Esophagus (tissue), 2 donors: ENCODE data around the gene NLGN1. TPM values are rescaled to one million over a fixed set of nuclear protein-coding genes. Genes with fewer than 3 reads are reported as not detected.

Experiments used
- H3K27ac ChIP-seq, 2 donors: one replicate each; pipeline ENCODE4 v1.5.1; 2013; ENCODE audit warnings: low read depth in 2 of 2, mild to moderate bottlenecking in 2 of 2, inconsistent platforms in 1 of 2, low read length in 1 of 2, moderate library complexity in 1 of 2
- H3K27me3 ChIP-seq, 2 donors: one replicate each; pipeline ENCODE4 v1.6.1; 2013; ENCODE audit warnings: low read length in 2 of 2, control low read depth in 1 of 2, mild to moderate bottlenecking in 1 of 2; ENCODE audit not compliant: insufficient read depth in 2 of 2, control insufficient read depth in 1 of 2
- H3K36me3 ChIP-seq, 2 donors: one replicate each; pipeline ENCODE4 v1.6.1; 2013; ENCODE audit warnings: low read length in 1 of 2; ENCODE audit not compliant: control insufficient read depth in 2 of 2, insufficient read depth in 2 of 2
- H3K4me1 ChIP-seq, 2 donors: one replicate each; pipeline ENCODE4 v1.6.1; 2013; ENCODE audit warnings: low read length in 1 of 2; ENCODE audit not compliant: control insufficient read depth in 2 of 2, insufficient read depth in 2 of 2
- H3K4me3 ChIP-seq, 2 donors: one replicate each; pipeline ENCODE4 v1.5.1; 2013; ENCODE audit warnings: low read length in 2 of 2, mild to moderate bottlenecking in 2 of 2, low read depth in 1 of 2, moderate library complexity in 1 of 2
- H3K9me3 ChIP-seq, 2 donors: one replicate each; pipeline ENCODE4 v1.6.1; 2013; ENCODE audit warnings: mild to moderate bottlenecking in 2 of 2, low read depth in 1 of 2, low read length in 1 of 2, moderate library complexity in 1 of 2; ENCODE audit not compliant: control insufficient read depth in 2 of 2, insufficient read depth in 1 of 2
- WGBS, 2 donors: extraction: QIAGEN DNeasy Blood & Tissue Kit; methylation state at CpG; one replicate each; pipeline ENCODE4 v1.1.7; 2013; 5-methylcytosine and 5-hydroxymethylcytosine counted together
- polyA plus RNA-seq, 2 donors: library from polyadenylated mRNA; stranded (reverse); fragments of 200-250 nt; gene quantifications; one replicate each; pipeline ENCODE4 v1.2.3, GENCODE V29; 2013
- donor health status: healthy with polysubstance abuse.
- donor health status: Bipolar disorder and iron deficiency.

NLGN1 gene
- polyA plus RNA-seq, 2 donors = 0.26 to 0.46 TPM

DNA sequence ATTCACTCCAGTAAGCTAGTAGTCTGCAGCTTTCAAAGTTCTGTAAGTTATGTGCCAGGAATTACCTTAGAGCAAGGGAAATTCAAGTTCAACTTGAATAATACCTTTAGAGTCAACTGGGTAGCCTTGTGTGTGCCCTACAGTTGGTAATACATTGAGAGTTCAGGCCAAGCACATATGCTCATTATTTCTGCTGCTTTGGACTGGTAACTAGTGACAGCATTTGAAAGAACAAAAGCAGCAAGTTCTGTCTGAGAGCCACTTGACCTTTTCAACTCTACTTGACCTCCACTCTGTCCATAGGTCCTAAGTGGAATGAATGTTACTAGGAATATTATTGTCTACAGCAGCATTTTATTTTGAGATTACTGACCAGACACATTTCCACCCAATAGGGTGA lies 723.5 kb downstream of the NLGN1 start:
- no peak overlapping the region for H3K4me3 ChIP-seq
- H3K9me3 ChIP-seq = no peaks in the 10 kb centered on the region
- no peaks in the 10 kb centered on the region for H3K36me3 ChIP-seq
- no peaks in the 10 kb centered on the region for H3K4me1 ChIP-seq
- no peaks in the 10 kb centered on the region for H3K27me3 ChIP-seq
- no peak overlapping the region for H3K27ac ChIP-seq

DNA sequence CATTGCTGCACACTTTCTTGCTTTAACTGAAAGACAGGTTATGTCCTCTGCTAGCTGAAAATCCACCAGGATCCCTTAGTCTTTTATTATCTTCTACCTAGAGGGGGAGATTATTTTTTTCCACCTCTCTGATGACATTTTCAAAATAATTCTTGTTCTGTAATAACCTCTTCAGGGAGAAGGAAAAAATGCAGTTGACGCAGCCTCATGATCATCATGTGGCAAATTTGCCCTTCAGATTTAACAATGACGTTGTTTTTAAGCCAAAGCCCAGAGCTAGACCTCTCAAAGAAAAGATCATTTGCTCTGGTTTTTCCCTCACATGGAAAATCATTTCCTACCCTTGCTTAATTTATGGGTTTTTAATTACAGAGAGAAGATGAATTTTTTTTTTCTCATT lies 724.9 kb downstream of the NLGN1 start:
- Histone ChIP-seq H3K27me3 (no peaks in the 10 kb centered on the region), H3K4me3 (no peak overlapping the region), H3K9me3 (no peaks in the 10 kb centered on the region), H3K27ac (no peak overlapping the region), H3K36me3 (no peaks in the 10 kb centered on the region), H3K4me1 (no peaks in the 10 kb centered on the region)
- 89% methylated on average over 2 of the region's 2 CpGs for WGBS, 2 donors

DNA sequence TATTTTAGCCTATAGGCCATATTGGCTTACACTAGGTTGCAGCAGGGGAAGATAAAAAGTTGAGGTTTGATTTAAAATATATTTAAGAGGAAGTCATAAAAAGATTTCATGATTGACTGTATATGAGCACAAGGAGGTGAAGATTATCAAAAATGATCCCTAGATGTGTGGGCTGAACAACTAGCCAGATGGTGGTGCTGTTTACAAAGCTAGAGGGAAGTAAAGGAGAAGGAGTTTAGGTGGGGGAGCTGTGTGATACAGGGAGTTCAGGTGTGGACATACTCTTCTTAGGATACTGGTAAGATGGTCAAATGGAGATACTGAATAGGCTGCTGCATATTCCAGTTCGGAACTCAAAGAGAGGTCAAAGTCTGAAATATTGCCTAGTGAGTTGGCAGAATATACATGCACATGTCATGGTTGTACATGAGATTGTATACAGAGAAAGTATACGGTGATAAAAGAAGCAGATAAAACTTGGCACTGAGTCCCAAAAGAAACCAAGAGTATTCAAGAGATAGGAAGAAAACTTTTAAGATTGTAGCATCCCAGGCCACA lies 727.8 kb downstream of the NLGN1 start:
- no peaks in the 10 kb centered on the region for H3K9me3 ChIP-seq
- H3K27ac ChIP-seq = no peak overlapping the region
- H3K27me3 ChIP-seq = no peaks in the 10 kb centered on the region
- H3K36me3 ChIP-seq = no peaks in the 10 kb centered on the region
- H3K4me3 ChIP-seq = no peak overlapping the region
- H3K4me1 ChIP-seq = no peaks in the 10 kb centered on the region
- WGBS, 2 donors = 44 to 62% methylated on average over 2 of the region's 2 CpGs

DNA sequence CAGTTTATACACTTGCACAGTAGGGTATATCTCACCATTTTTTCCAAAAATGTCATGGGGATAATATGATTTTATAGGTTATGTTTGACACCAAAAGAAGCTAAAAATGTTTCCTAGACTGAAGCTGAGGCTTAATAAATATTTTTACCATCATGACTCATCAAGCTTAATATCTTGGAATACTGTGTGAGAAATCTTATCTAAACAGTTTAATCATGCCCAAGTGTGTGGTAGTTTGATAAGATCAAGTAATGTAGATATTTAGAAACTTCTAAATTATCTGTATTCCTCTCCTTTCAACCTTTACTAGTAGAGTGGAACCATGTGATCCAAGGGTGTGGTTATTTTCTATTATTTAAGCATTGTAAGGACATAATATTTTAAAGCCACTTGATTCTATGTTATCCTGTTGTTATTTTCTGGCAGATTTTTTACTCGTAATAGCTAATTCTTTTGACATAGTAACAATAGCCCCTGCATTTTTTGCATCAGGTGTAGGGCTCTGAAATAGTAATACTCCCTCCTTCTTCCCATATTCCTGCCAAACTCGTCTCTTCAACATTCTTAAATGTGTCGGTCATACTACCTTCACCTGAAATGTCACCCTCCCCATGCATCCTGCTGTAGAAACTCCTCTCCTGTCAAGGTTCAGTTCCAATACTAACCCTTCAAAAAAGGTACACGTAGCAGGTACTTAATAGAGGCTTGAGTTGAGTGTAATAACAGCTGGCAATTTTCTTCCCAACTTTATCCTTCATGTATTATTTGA lies 729.6 kb downstream of the NLGN1 start:
- no peaks in the 10 kb centered on the region for H3K36me3 ChIP-seq
- H3K27me3 ChIP-seq = no peaks in the 10 kb centered on the region
- no peaks in the 10 kb centered on the region for H3K4me1 ChIP-seq
- H3K9me3 ChIP-seq = no peaks in the 10 kb centered on the region
- 60 to 65% methylated on average over 4 of the region's 4 CpGs for WGBS, 2 donors
- H3K4me3 ChIP-seq = no peak overlapping the region
- H3K27ac ChIP-seq = no peak overlapping the region

DNA sequence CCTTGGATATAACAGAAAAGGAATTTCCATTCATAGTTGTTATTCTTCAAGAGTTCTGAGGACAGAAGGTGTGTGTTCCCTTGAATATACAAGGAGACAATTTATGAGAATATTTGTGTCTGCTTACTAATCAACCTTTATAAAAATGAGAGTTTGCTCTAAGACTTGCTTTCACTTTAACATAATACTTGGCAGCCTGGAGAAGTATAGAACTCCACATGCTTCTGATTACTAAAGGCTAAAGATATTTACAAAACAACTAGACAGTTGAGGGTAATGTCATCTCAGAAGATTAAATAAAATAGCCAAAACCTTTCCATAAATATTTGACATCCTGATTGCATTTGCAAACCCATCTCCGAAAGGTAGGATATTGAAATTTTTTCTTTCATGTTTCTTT lies 734.5 kb downstream of the NLGN1 start:
- no peaks in the 10 kb centered on the region for H3K9me3 ChIP-seq

DNA sequence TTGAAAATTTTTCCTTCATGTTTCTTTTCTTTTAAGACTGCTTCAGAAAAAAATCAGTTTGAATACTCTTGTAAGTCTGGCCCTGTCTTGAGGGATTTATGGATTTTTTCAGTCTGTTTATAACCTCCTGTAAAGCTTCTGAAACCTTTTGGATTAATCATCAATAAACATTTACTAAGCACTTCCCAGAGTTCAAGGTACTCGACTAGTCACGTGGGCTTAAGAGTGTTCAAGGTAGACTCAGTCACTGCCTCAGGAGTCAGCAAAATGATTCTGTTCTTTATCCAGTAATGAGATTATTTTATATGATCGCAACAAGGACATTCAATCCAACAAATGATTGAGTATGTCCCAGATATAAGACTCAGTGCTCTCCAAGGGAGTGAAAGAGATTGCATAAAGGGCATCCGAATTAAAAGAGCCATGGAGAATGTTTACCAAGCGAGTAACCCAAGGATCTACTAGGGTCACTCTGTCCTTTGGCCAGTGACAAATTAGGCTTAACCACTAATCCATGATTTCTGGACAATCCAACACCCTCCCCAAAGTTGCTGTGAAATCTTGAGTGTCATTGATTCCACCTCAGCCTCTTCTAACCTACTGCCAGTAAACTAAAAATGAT lies 735.0 kb downstream of the NLGN1 start:
- Histone ChIP-seq H3K27ac (no peak overlapping the region), H3K9me3 (no peaks in the 10 kb centered on the region), H3K4me1 (no peaks in the 10 kb centered on the region), H3K4me3 (no peak overlapping the region), H3K36me3 (no peaks in the 10 kb centered on the region), H3K27me3 (no peaks in the 10 kb centered on the region)
- 72 to 74% methylated on average over 5 of the region's 5 CpGs for WGBS, 2 donors

More for the DNA sequence above, 734.5 kb downstream of the NLGN1 start:
- Histone ChIP-seq H3K4me3 (no peak overlapping the region), H3K4me1 (no peaks in the 10 kb centered on the region), H3K27ac (no peak overlapping the region), H3K27me3 (no peaks in the 10 kb centered on the region), H3K36me3 (no peaks in the 10 kb centered on the region)
- WGBS, 2 donors = 67 to 82% methylated on average over 1 of the region's 1 CpG

DNA sequence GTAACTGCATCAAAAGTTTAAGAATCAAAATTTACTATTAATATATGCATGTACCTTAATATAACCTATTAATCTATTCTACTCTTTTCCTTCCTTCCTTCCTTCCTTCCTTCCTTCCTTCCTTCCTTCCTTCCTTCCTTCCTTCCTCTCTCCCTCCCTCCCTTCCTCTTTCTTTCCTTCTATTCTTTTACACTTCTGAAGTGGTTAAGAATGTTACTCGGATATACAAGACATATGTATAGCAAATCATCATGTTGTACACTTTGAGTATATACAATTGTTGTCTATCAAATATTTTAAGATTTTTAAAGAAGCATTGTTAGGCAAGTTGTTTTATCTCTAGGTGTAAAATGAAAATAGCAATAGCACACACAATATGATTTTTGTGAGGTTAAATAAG lies 748.5 kb downstream of the NLGN1 start:
- WGBS, 2 donors = 92 to 93% methylated on average over 1 of the region's 1 CpG
- Histone ChIP-seq H3K27ac (no peak overlapping the region), H3K4me3 (no peak overlapping the region), H3K36me3 (no peaks in the 10 kb centered on the region), H3K27me3 (no peaks in the 10 kb centered on the region), H3K4me1 (no peaks in the 10 kb centered on the region), H3K9me3 (no peaks in the 10 kb centered on the region)

DNA sequence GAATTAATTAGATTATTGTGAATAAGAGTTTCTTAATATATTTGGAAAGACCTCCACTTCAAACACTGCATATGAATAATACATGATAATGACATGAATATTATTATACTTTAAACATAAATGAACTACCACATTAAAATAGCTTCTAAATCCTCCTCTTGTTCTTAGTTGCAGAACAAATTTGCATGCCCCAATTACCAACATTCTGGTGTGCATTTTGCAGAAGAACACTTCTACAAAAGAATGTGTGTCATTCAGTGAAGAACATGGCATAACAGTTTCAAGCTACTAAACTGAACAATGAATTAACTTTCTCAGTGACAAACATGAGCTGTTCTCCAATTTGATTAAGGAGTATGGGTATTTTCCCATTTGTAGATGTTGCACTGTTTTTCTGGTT lies 750.3 kb downstream of the NLGN1 start:
- no peak overlapping the region for H3K27ac ChIP-seq

DNA sequence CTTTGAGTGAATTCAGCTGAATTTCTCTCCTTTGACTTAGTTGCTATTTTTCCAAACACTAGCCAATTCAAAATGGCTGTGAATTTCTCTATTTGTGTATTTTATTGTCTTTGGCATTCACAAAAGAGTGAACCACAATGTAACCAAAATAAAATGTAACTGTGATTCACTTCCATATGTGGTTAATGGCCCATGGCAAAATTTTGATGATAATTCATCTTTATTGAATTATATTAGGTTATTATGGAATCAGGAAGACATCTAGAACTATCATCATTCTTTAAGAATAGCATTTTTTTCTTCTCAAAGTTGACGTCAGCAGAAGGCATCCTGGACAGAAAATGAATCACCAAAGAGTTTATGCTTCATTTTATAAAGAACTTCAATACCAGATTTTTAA lies 756.3 kb downstream of the NLGN1 start:
- 78 to 88% methylated on average over 1 of the region's 1 CpG for WGBS, 2 donors
- Histone ChIP-seq H3K9me3 (no peaks in the 10 kb centered on the region), H3K27ac (no peak overlapping the region), H3K27me3 (no peaks in the 10 kb centered on the region), H3K4me3 (no peak overlapping the region), H3K4me1 (no peaks in the 10 kb centered on the region), H3K36me3 (no peaks in the 10 kb centered on the region)

More for the DNA sequence above, 750.3 kb downstream of the NLGN1 start:
- H3K27me3 ChIP-seq = no peaks in the 10 kb centered on the region
- H3K4me3 ChIP-seq = no peak overlapping the region
- H3K4me1 ChIP-seq = no peaks in the 10 kb centered on the region
- no peaks in the 10 kb centered on the region for H3K36me3 ChIP-seq
- H3K9me3 ChIP-seq = no peaks in the 10 kb centered on the region

DNA sequence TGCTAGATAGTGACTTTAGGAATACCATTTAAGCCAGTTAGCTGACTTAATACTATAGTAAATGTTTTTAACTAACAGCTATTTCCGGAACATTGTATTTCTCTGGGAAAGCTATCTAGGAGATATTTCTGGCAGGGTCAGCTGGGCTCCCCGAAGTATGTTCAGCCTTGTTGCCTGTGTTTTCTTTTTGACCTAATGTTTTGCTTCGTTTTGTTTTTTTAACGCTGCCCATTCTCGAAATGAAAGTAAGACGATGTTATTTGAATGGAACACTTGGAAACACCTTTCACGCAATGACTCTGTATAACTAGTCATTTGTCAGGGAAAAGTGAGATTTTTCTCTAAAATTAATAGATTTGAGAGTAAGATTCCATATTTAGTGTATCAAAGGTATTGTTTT lies 758.7 kb downstream of the NLGN1 start:
- WGBS, 2 donors = 79 to 81% methylated on average over 7 of the region's 7 CpGs
- Histone ChIP-seq H3K4me1 (no peaks in the 10 kb centered on the region), H3K4me3 (no peak overlapping the region), H3K9me3 (no peaks in the 10 kb centered on the region), H3K27me3 (no peaks in the 10 kb centered on the region), H3K36me3 (no peaks in the 10 kb centered on the region), H3K27ac (no peak overlapping the region)
